Ammon's horn (tissue), 1 donor: ENCODE data around the gene TBC1D2.
"Not testable (repeated sequence)": the region's sequence is repeated elsewhere in the genome, so short reads cannot be mapped to it uniquely, and the experiment has no call there.

ENCODE experiments used
- DNase-seq: peaks from one replicate; pipeline ENCODE4 v3.0.0-alpha.2; 2016; ENCODE audit warnings: low spot score

TBC1D2 gene

GRCh38 chr9:98191671-98192502 is 63.6 kb downstream of the TBC1D2 start:
- DNase-seq = no peak

GRCh38 chr9:98191181-98191608 is 64.3 kb downstream of the TBC1D2 start:
- DNase-seq = no peak

GRCh38 chr9:98190757-98191105 is 64.7 kb downstream of the TBC1D2 start:
- no peak for DNase-seq

- DNase-seq = no peak
Observed at GRCh38 chr9:98189412-98189811, 66.0 kb downstream of the TBC1D2 start.

- DNase-seq = no peak
Observed at GRCh38 chr9:98187926-98188325, 67.5 kb downstream of the TBC1D2 start.

GRCh38 chr9:98186236-98186635 is 69.2 kb downstream of the TBC1D2 start:
- DNase-seq = no peak

- no peak for DNase-seq
Observed at GRCh38 chr9:98185611-98186171, 69.8 kb downstream of the TBC1D2 start.

GRCh38 chr9:98185021-98185567 is 70.4 kb downstream of the TBC1D2 start:
- DNase-seq = no peak

- no peak for DNase-seq
Observed at GRCh38 chr9:98184326-98184725, 71.1 kb downstream of the TBC1D2 start.

GRCh38 chr9:98182889-98183599 is 72.4 kb downstream of the TBC1D2 start:
- DNase-seq = no peak

- DNase-seq = no peak
Observed at GRCh38 chr9:98182069-98182820, 73.2 kb downstream of the TBC1D2 start.

GRCh38 chr9:98181746-98182068 is 73.7 kb downstream of the TBC1D2 start:
- DNase-seq = no peak

GRCh38 chr9:98180996-98181395 is 74.5 kb downstream of the TBC1D2 start:
- no peak for DNase-seq

GRCh38 chr9:98178874-98179850 is 76.3 kb downstream of the TBC1D2 start:
- DNase-seq = no peak

- no peak for DNase-seq
Observed at GRCh38 chr9:98176391-98177259, 78.8 kb downstream of the TBC1D2 start.

- no peak for DNase-seq
Observed at GRCh38 chr9:98175762-98176161, 79.7 kb downstream of the TBC1D2 start.

- DNase-seq = no peak
Observed at GRCh38 chr9:98175028-98175569, 80.3 kb downstream of the TBC1D2 start.

GRCh38 chr9:98174502-98174918 is 80.9 kb downstream of the TBC1D2 start:
- not testable (repeated sequence) for DNase-seq

GRCh38 chr9:98173181-98173580 is 82.3 kb downstream of the TBC1D2 start:
- no peak for DNase-seq

- DNase-seq = no peak
Observed at GRCh38 chr9:98172604-98173003, 82.8 kb downstream of the TBC1D2 start.
